LNCAP (cell line): Measurements from ENCODE around the gene TENM3.

Experiments used
- TF ChIP-seq, protein P1 (sequence below): fragments of 450-650 bp; IDR thresholded peaks from 2 replicates; pipeline ENCODE4 v1.5.1; 2017; ENCODE audit warnings: mild to moderate bottlenecking

TENM3 gene

DNA sequence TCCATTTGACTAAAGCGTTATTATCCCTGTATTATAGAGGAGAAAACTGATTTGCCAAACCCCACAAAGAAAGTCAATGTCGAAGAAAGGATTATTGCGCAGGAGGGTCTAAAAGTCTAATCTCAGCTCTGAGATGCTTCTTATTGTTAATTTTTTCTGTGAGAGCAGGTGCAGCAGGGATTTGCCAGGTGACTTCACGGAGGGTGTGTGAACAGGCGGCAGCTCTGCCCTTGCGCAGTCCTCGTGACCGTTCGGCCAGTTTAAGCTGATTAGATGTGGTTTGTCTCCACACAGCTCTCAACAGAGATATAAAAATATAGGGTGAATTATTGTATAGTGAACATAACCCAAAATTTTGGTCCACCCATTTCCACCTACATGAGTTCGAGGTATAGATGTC is 28.5 kb downstream of the TENM3 start:
- TF ChIP-seq, protein P1, sequence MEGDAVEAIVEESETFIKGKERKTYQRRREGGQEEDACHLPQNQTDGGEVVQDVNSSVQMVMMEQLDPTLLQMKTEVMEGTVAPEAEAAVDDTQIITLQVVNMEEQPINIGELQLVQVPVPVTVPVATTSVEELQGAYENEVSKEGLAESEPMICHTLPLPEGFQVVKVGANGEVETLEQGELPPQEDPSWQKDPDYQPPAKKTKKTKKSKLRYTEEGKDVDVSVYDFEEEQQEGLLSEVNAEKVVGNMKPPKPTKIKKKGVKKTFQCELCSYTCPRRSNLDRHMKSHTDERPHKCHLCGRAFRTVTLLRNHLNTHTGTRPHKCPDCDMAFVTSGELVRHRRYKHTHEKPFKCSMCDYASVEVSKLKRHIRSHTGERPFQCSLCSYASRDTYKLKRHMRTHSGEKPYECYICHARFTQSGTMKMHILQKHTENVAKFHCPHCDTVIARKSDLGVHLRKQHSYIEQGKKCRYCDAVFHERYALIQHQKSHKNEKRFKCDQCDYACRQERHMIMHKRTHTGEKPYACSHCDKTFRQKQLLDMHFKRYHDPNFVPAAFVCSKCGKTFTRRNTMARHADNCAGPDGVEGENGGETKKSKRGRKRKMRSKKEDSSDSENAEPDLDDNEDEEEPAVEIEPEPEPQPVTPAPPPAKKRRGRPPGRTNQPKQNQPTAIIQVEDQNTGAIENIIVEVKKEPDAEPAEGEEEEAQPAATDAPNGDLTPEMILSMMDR = no peak

GRCh38 chr4:182272151-182272550 is 28.9 kb downstream of the TENM3 start:
- TF ChIP-seq, protein P1 = no peak

DNA sequence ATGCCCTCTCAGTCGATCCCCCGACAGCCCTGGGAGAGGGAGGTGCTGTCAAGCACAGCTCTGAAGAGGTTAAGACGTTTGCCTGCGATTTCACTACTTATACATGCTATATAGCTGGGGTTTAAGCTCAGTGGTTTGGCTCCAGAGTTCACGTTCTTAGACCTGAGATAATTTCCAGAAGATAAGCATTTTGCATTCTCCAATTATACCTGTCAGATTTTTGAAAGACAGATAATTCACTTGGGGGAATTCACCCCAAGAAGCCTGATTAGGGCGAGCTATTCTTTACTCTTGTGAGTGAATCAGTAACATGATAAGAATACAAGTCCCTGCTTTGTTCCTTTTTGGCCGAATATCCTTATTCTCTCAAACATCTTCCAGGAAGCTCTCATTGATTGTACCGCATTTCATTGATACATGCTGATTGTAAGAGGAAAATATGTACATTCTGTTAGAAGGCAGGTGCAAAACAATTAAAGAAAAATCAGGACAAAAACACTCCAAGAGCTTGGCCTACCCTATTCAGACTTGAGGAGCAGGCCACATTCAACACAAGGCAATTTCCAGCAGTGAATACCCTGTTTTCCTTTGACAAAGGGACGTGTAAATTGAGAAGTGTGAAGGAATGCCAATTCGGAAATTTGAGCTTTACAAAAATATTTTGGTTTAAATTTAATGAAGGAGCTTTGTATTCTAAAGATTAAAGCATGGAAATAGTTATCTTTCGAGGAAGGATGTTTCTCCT is 30.2 kb downstream of the TENM3 start:
- TF ChIP-seq, protein P1 = no peak

DNA sequence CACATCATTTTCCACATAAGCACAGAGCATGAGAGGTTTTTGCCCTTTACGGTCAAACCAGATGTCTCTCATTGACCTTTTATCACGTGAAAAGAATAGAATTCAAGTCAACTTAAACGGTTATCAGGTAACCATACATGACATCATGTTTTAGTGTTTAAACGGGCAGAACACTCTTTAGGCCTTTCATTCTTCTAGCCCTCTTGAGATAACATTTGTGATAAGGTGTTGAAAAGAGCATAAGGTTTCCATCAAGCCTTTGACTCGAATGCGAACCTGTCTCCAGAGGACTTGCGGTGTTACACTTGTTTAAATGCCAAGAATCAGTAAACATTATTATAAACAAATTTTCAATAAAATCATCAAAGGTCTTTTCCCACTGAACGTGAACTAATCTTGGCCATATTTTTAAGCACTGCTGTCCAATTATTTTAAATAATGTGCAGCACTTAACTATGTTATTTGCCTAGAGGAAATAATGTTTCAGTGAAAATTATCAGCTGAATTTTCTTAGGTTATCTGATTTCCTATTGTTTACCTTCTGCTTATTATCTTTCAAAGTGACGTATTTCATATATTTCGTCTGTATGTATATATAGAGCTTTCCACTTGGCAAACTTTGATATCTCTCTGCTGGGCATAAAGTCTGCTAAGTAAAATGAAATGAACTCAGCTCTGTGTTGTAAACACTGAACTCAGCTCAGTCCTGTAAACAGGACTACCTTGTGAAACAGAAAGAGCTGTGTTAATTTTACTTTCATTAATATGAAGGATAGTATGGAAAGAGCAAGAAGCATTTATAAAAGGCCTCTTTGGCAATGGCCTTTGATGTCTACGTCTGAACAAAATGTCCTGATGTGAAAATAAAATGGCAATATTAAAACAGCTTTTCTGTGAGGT is 33.3 kb downstream of the TENM3 start:
- TF ChIP-seq, protein P1 = no peak

GRCh38 chr4:182277377-182277776 is 34.2 kb downstream of the TENM3 start:
- TF ChIP-seq, protein P1 = no peak

DNA sequence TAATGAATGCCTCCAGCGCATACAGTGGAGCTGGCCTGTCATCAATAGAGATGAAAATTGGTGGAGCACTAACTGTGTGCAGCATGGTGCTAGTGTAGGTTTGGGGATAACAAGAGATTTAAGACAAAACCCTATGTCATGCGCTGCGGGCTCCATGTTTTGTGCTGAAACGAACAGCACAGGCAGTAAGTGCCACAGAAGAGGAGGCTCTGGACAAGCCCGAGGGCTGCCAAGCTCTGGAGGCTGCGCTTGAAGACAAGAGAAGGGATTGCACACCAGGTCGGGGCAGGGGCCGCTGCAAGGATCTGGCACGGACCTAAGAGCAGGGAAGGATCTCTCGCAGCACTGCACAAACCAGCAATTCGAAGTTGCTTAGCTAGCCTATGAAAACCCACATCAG is 35.5 kb downstream of the TENM3 start:
- TF ChIP-seq, protein P1 = no peak

DNA sequence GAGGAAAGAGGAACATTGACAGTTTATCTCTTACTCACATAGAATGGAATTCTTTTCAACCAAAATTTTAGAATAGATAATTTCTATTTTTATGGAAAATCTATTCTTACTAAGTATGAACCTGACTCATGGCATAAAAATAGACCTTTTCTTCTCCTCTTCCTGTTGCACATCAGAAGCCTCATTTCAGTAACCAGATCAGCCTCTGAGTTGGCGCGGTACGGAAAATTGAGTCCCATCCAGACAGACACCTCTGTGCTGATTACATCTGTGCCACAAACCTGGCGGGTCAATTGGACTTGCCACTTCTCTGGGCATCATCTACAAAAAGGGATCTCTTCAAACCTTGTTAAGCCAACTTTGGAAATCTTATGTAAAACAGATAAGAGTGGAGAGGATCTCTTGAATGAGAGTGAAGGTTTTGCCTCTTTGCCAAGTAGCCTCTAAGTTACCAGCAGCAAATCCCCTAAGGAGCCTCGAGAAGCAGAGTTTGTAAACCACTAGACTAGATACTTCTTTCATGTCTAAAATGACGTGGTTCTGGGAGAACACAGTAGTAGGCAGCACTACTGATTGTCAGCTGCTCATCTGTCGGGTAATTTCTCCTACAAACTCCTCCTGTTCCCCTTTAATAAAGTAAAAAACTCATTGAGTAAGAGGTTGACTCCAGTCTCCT is 37.4 kb downstream of the TENM3 start:
- TF ChIP-seq, protein P1 = no peak
